Measurements from ENCODE around the gene KSR1.

The KSR1 gene

GRCh38 chr17:27481327-27481726 lies 25.1 kb downstream of the KSR1 start:
- peaks cover 14% of the 10 kb centered on the region for H3K4me1 ChIP-seq (ENCODE audit: control insufficient read depth, insufficient read depth, low read length)
- H3K27me3 ChIP-seq (ENCODE audit: control insufficient read depth, insufficient read depth, low read length) = no peaks in the 10 kb centered on the region
- no peak overlapping the region for H3K4me3 ChIP-seq (ENCODE audit: low read length)
- no peak overlapping the region for H3K9ac ChIP-seq (ENCODE audit: low read length)
- H3K27ac ChIP-seq (ENCODE audit: low read depth, low read length) = no peak overlapping the region
- H3K36me3 ChIP-seq (ENCODE audit: control insufficient read depth, insufficient read depth, low read length) = no peaks in the 10 kb centered on the region

GRCh38 chr17:27485125-27485524 lies 28.9 kb downstream of the KSR1 start:
- Histone ChIP-seq H3K27ac (ENCODE audit: low read depth, low read length) (peak overlapping the region; percentile 10), H3K9ac (ENCODE audit: low read length) (no peak overlapping the region), H3K36me3 (ENCODE audit: control insufficient read depth, insufficient read depth, low read length) (no peaks in the 10 kb centered on the region), H3K4me3 (ENCODE audit: low read length) (no peak overlapping the region), H3K27me3 (ENCODE audit: control insufficient read depth, insufficient read depth, low read length) (no peaks in the 10 kb centered on the region), H3K4me1 (ENCODE audit: control insufficient read depth, insufficient read depth, low read length) (peaks cover 16% of the 10 kb centered on the region)

GRCh38 chr17:27485716-27486495 lies 29.7 kb downstream of the KSR1 start:
- no peak overlapping the region for H3K9ac ChIP-seq (ENCODE audit: low read length)
- peaks cover 16% of the 10 kb centered on the region for H3K4me1 ChIP-seq (ENCODE audit: control insufficient read depth, insufficient read depth, low read length)
- H3K27ac ChIP-seq (ENCODE audit: low read depth, low read length) = peak overlapping the region; percentile 43
- H3K27me3 ChIP-seq (ENCODE audit: control insufficient read depth, insufficient read depth, low read length) = no peaks in the 10 kb centered on the region
- H3K36me3 ChIP-seq (ENCODE audit: control insufficient read depth, insufficient read depth, low read length) = no peaks in the 10 kb centered on the region
- H3K4me3 ChIP-seq (ENCODE audit: low read length) = no peak overlapping the region

- Histone ChIP-seq H3K27me3 (ENCODE audit: control insufficient read depth, insufficient read depth, low read length) (no peaks in the 10 kb centered on the region), H3K27ac (ENCODE audit: low read depth, low read length) (peak overlapping the region; percentile 43), H3K36me3 (ENCODE audit: control insufficient read depth, insufficient read depth, low read length) (no peaks in the 10 kb centered on the region), H3K4me3 (ENCODE audit: low read length) (no peak overlapping the region), H3K9ac (ENCODE audit: low read length) (no peak overlapping the region), H3K4me1 (ENCODE audit: control insufficient read depth, insufficient read depth, low read length) (peaks cover 16% of the 10 kb centered on the region)
Measured at GRCh38 chr17:27486741-27487140, 30.5 kb downstream of the KSR1 start.

GRCh38 chr17:27488231-27488630 lies 32.0 kb downstream of the KSR1 start:
- Histone ChIP-seq H3K27me3 (ENCODE audit: control insufficient read depth, insufficient read depth, low read length) (no peaks in the 10 kb centered on the region), H3K9ac (ENCODE audit: low read length) (no peak overlapping the region), H3K36me3 (ENCODE audit: control insufficient read depth, insufficient read depth, low read length) (no peaks in the 10 kb centered on the region), H3K4me1 (ENCODE audit: control insufficient read depth, insufficient read depth, low read length) (peaks cover 16% of the 10 kb centered on the region), H3K27ac (ENCODE audit: low read depth, low read length) (no peak overlapping the region), H3K4me3 (ENCODE audit: low read length) (no peak overlapping the region)

- no peak overlapping the region for H3K27ac ChIP-seq (ENCODE audit: low read depth, low read length)
Measured at GRCh38 chr17:27489045-27489715, 32.9 kb downstream of the KSR1 start.

GRCh38 chr17:27490391-27490790 lies 34.1 kb downstream of the KSR1 start:
- no peaks in the 10 kb centered on the region for H3K36me3 ChIP-seq (ENCODE audit: control insufficient read depth, insufficient read depth, low read length)
- no peak overlapping the region for H3K27ac ChIP-seq (ENCODE audit: low read depth, low read length)
- H3K27me3 ChIP-seq (ENCODE audit: control insufficient read depth, insufficient read depth, low read length) = no peaks in the 10 kb centered on the region
- no peak overlapping the region for H3K4me3 ChIP-seq (ENCODE audit: low read length)
- no peak overlapping the region for H3K9ac ChIP-seq (ENCODE audit: low read length)
- H3K4me1 ChIP-seq (ENCODE audit: control insufficient read depth, insufficient read depth, low read length) = peaks cover 15% of the 10 kb centered on the region

More at GRCh38 chr17:27489045-27489715, 32.9 kb downstream of the KSR1 start:
- H3K4me3 ChIP-seq (ENCODE audit: low read length) = no peak overlapping the region
- no peaks in the 10 kb centered on the region for H3K36me3 ChIP-seq (ENCODE audit: control insufficient read depth, insufficient read depth, low read length)
- H3K9ac ChIP-seq (ENCODE audit: low read length) = no peak overlapping the region
- H3K27me3 ChIP-seq (ENCODE audit: control insufficient read depth, insufficient read depth, low read length) = no peaks in the 10 kb centered on the region
- peaks cover 16% of the 10 kb centered on the region for H3K4me1 ChIP-seq (ENCODE audit: control insufficient read depth, insufficient read depth, low read length)

GRCh38 chr17:27491713-27492190 lies 35.5 kb downstream of the KSR1 start:
- Histone ChIP-seq H3K4me3 (ENCODE audit: low read length) (no peak overlapping the region), H3K9ac (ENCODE audit: low read length) (no peak overlapping the region), H3K36me3 (ENCODE audit: control insufficient read depth, insufficient read depth, low read length) (no peaks in the 10 kb centered on the region), H3K27ac (ENCODE audit: low read depth, low read length) (no peak overlapping the region), H3K27me3 (ENCODE audit: control insufficient read depth, insufficient read depth, low read length) (no peaks in the 10 kb centered on the region), H3K4me1 (ENCODE audit: control insufficient read depth, insufficient read depth, low read length) (peaks cover 5% of the 10 kb centered on the region)

- no peak overlapping the region for H3K9ac ChIP-seq (ENCODE audit: low read length)
- no peak overlapping the region for H3K4me3 ChIP-seq (ENCODE audit: low read length)
- H3K27ac ChIP-seq (ENCODE audit: low read depth, low read length) = no peak overlapping the region
- peaks cover 5% of the 10 kb centered on the region for H3K4me1 ChIP-seq (ENCODE audit: control insufficient read depth, insufficient read depth, low read length)
- H3K36me3 ChIP-seq (ENCODE audit: control insufficient read depth, insufficient read depth, low read length) = no peaks in the 10 kb centered on the region
- H3K27me3 ChIP-seq (ENCODE audit: control insufficient read depth, insufficient read depth, low read length) = no peaks in the 10 kb centered on the region
Measured at GRCh38 chr17:27492470-27492869, 36.2 kb downstream of the KSR1 start.

GRCh38 chr17:27493088-27493487 lies 36.8 kb downstream of the KSR1 start:
- H3K4me1 ChIP-seq (ENCODE audit: control insufficient read depth, insufficient read depth, low read length) = peaks cover 5% of the 10 kb centered on the region
- no peak overlapping the region for H3K4me3 ChIP-seq (ENCODE audit: low read length)
- H3K27me3 ChIP-seq (ENCODE audit: control insufficient read depth, insufficient read depth, low read length) = no peaks in the 10 kb centered on the region
- H3K9ac ChIP-seq (ENCODE audit: low read length) = no peak overlapping the region
- no peaks in the 10 kb centered on the region for H3K36me3 ChIP-seq (ENCODE audit: control insufficient read depth, insufficient read depth, low read length)
- H3K27ac ChIP-seq (ENCODE audit: low read depth, low read length) = no peak overlapping the region

GRCh38 chr17:27494192-27495091 lies 38.2 kb downstream of the KSR1 start:
- peak overlapping the region; percentile 18 for H3K9ac ChIP-seq (ENCODE audit: low read length)
- no peak overlapping the region for H3K27ac ChIP-seq (ENCODE audit: low read depth, low read length)
- H3K4me1 ChIP-seq (ENCODE audit: control insufficient read depth, insufficient read depth, low read length) = peaks cover 5% of the 10 kb centered on the region
- no peaks in the 10 kb centered on the region for H3K27me3 ChIP-seq (ENCODE audit: control insufficient read depth, insufficient read depth, low read length)
- H3K36me3 ChIP-seq (ENCODE audit: control insufficient read depth, insufficient read depth, low read length) = no peaks in the 10 kb centered on the region
- H3K4me3 ChIP-seq (ENCODE audit: low read length) = peak overlapping the region; percentile 25

- Histone ChIP-seq H3K27ac (ENCODE audit: low read depth, low read length) (no peak overlapping the region), H3K27me3 (ENCODE audit: control insufficient read depth, insufficient read depth, low read length) (no peaks in the 10 kb centered on the region), H3K9ac (ENCODE audit: low read length) (no peak overlapping the region), H3K4me1 (ENCODE audit: control insufficient read depth, insufficient read depth, low read length) (peaks cover 5% of the 10 kb centered on the region), H3K36me3 (ENCODE audit: control insufficient read depth, insufficient read depth, low read length) (no peaks in the 10 kb centered on the region), H3K4me3 (ENCODE audit: low read length) (no peak overlapping the region)
Measured at GRCh38 chr17:27495460-27495859, 39.2 kb downstream of the KSR1 start.
